ENCODE results near the gene TECPR2. TPM values are rescaled to one million over a fixed set of nuclear protein-coding genes. Genes with fewer than 3 reads are reported as not detected.

The TECPR2 gene
- total RNA-seq, 1 experiment from 2014 or later: 12.2 TPM

DNA sequence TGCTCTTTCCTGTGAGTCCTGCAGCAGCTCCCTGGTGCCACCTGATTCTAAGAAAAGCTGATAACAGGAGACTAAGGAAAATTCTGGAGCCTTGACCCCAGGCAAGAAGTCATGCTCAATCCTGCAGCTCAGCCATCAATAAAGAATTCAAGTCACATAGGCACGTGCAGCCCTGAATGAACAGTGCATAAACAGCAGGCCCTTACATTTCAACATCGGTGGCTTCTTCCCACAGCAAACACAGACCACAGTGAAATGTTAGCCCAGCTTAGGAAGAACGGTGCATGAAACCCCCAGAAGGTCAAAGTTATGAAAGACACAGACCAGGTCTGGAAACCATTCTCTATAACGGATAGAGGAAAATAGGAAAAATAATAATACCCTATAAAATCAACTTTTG lies 10.5 kb upstream of the TECPR2 start:
- POLR2A ChIA-PET: no interaction called here

More for the DNA sequence above, 10.5 kb upstream of the TECPR2 start:
- Histone ChIP-seq H4K20me1 (ENCODE audit: insufficient read depth) (no peaks in the 10 kb centered on the region), H3K4me3 (replicated peaks in 1 of 2; ENCODE audit: low read depth in 1 of 2, low read length in 2 of 2) (no peak overlapping the region), H3K4me2 (ENCODE audit: low read length) (no peak overlapping the region), H2AFZ (ENCODE audit: low read depth, low read length, poor library complexity, severe bottlenecking) (no peak overlapping the region), H3K27me3 (ENCODE audit: insufficient read depth, low read length) (no peaks in the 10 kb centered on the region), H3K9me2 (ENCODE audit: insufficient read depth) (no peaks in the 10 kb centered on the region), H3K79me2 (ENCODE audit: insufficient read depth, low read length) (no peaks in the 10 kb centered on the region), H3K27ac (ENCODE audit: low read depth, low read length) (no peak overlapping the region), H3K9ac (ENCODE audit: low read length) (no peak overlapping the region), H3K4me1 (ENCODE audit: control insufficient read depth in 1 of 2, insufficient read depth in 2 of 2, low read length in 2 of 2) (no peaks in the 10 kb centered on the region), H3K9me3 (ENCODE audit: control insufficient read depth in 1 of 2, insufficient read depth in 1 of 2, low read depth in 1 of 2, low read length in 2 of 2) (no peaks in the 10 kb centered on the region), H3K36me3 (ENCODE audit: control insufficient read depth in 1 of 2, insufficient read depth in 2 of 2, low read length in 2 of 2) (peaks cover 11 to 28% of the 10 kb centered on the region in 2 experiments; a peak in 3 of 4 replicates)
- CTCF ChIA-PET: no interaction called here
- DNase-seq (ENCODE audit: low read depth, low spot score) (no peak), ATAC-seq (no peak)
- no peak for TF ChIP-seq RAD21 (IDR thresholded peaks at IDR 0.05; ENCODE audit: low read depth)
- TF ChIP-seq, protein P1, sequence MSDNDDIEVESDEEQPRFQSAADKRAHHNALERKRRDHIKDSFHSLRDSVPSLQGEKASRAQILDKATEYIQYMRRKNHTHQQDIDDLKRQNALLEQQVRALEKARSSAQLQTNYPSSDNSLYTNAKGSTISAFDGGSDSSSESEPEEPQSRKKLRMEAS (IDR thresholded peaks at IDR 0.05): no peak
- no peak for TF ChIP-seq SRF (IDR thresholded peaks at IDR 0.05; ENCODE audit: low read depth)
- TF ChIP-seq EGR1 (IDR thresholded peaks at IDR 0.05; ENCODE audit: low read depth): no peak
- no peak for TF ChIP-seq JUND (IDR thresholded peaks at IDR 0.05)
- TF ChIP-seq, protein P2, sequence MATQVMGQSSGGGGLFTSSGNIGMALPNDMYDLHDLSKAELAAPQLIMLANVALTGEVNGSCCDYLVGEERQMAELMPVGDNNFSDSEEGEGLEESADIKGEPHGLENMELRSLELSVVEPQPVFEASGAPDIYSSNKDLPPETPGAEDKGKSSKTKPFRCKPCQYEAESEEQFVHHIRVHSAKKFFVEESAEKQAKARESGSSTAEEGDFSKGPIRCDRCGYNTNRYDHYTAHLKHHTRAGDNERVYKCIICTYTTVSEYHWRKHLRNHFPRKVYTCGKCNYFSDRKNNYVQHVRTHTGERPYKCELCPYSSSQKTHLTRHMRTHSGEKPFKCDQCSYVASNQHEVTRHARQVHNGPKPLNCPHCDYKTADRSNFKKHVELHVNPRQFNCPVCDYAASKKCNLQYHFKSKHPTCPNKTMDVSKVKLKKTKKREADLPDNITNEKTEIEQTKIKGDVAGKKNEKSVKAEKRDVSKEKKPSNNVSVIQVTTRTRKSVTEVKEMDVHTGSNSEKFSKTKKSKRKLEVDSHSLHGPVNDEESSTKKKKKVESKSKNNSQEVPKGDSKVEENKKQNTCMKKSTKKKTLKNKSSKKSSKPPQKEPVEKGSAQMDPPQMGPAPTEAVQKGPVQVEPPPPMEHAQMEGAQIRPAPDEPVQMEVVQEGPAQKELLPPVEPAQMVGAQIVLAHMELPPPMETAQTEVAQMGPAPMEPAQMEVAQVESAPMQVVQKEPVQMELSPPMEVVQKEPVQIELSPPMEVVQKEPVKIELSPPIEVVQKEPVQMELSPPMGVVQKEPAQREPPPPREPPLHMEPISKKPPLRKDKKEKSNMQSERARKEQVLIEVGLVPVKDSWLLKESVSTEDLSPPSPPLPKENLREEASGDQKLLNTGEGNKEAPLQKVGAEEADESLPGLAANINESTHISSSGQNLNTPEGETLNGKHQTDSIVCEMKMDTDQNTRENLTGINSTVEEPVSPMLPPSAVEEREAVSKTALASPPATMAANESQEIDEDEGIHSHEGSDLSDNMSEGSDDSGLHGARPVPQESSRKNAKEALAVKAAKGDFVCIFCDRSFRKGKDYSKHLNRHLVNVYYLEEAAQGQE (IDR thresholded peaks at IDR 0.05; ENCODE audit: low read depth): no peak
- intact Hi-C loops (cut with micrococcal nuclease): no loop called here
- BruUV-seq (replicated peaks): no TSS peak
- RAD21 ChIA-PET (ENCODE audit: low non-redundant PET in 1 of 2, low total read pairs in 2 of 2, uncharacterized antibody in 2 of 2, unreplicated experiment in 2 of 2): interaction anchor here in 1 of 2 experiments (0.6 kb wide), 1 partner anchor 1981 kb away, joined by 5 read pairs; no protein-coding TSS in a partner anchor
